LHCN-M2 (cell line): ENCODE measurements around the gene PDSS2. TPM values are rescaled to one million over a fixed set of nuclear protein-coding genes. Genes with fewer than 3 reads are reported as not detected.

ENCODE experiments used
- DNase-seq: peaks from one replicate; pipeline ENCODE4 v3.0.0-alpha.2; 2012; ENCODE audit warnings: low read depth
- total RNA-seq: library from RNA; depleted of rRNA; stranded (reverse); fragments of >200 nt; gene quantifications from 2 replicates; pipeline ENCODE4 v1.2.3, GENCODE V29; 2014

The PDSS2 gene
- total RNA-seq, 1 experiment from 2014 or later, result 11.0 TPM

DNA sequence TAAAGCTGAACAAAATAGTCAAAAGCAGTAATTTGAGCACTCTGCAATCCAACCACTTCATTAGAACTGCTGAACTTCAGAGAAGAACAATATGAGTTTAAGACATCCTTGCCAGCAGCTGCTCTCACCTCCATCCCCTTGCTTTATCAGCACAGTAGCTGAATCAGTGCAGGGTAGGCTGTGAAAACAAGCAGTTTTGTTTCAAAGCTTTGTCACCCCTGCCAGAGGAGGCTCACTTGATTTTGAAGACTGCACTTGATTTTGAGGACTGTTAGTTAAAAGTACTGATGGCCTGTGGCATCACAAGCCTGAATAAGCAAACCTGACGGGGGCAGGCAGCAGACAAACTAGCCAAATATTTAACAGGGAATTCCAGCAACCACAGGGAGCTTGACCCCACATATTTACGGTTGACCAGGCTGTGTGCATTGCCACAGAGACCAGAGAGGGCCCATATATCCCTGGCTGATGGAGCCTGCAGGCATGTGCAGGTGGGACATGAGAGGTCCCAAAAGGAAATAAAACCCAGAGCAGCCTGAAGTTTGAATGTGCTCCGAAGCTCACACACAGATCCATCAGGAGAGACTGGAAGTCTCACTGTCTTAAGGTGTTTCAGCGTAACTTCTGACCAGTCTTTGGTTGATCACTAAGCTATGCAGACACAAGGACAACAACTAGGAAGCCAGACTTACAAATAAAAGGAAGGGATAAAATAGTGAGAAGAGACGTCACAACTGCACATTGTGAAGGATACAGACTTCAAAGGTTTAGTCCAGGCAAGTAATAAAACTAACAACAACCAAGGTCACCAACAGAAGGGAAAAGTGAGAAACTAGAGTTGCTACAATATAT lies 97.4 kb downstream of the PDSS2 start:
- DNase-seq, result peak; percentile 77

DNA sequence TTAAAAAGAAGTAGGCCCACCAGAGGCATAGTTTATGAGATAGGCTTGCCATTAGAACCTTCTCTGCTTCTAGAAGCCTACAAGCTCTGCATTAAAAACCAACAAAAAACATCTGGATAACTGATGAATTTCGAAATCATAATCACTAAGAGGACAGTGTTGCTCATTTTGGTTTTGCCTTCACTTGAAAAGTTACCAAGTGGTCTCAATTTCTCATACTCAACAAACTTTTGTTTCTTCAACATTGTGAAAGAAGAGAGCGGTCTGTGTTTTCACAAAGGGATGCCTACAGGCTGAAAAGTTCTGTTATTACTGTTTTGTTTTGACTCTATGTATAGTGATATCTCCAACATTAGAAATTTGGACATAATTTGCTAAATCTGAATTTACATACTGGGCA lies 98.9 kb downstream of the PDSS2 start:
- DNase-seq, result peak; percentile 18

DNA sequence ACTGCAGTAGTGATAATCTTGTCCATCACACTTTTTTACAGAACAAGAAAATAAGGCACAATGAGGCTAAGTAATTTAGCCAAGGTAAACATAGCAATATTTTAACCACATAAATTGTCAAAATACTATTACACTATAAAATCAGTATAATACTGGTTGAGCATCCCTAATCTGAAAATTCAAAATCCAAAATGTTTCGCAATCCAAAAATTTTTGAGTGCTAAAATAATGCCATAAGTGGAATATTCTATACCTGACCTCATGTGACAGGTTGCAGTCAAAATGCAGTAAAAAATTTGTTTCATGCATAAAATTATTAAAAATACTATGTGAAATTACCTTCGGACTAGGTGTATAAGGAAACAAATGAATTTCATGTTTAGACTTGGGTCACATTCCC lies 101.5 kb downstream of the PDSS2 start:
- no peak for DNase-seq

DNA sequence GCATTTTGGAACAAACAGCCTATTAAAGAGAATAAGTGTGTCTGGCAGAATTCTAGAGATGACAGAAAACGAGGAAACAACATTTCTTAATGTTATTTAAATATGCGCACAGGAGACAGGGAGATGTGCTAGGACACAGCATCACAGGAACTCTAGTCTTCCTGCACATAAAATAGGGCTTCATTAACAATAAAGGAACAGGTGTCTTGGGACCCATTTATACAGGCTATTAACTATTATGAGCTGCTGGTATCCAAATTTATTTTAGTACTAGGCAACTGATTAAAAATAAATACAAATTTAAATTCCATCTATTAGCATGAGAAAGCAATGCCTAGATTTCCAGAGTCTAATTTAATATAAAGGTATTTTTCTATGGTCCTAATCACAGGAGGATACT lies 102.3 kb downstream of the PDSS2 start:
- DNase-seq, result no peak

DNA sequence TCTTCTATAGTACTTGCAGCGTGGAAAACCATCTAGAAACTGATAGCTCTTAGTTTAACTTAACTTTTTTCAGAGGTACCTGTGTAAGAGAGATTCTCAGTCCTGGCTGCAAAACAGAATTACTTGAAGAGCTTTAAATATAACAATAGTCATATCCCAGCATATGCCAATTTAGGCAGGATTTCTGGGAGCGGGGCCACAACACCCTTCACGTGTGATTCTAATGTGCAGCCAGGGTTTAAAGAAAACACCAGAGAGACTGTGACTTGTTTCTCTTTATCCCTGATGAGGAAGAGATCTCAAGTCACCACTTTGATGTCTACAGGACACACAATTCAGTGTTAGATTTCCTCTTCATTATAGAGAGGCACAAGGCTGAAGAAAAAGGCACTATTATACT lies 103.7 kb downstream of the PDSS2 start:
- no peak for DNase-seq

DNA sequence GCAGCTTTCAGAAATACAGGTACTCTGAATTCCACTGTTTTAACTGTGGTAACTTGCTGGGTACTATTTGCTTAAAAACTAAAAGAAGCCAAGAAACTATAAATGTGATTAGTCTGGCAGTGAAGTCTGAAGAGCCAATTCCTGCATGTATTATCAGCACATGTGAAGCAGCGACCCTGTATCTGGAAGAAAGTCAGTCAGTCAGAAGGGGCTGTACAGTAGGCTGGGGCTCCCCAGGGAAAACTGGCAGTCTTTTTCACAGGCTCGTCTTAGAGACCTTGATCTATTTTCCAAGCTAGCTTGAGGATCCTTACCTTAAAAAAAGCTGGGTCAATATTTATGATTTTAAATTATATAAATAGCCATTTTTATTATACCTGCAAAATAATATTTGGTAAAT lies 104.9 kb downstream of the PDSS2 start:
- no peak for DNase-seq

DNA sequence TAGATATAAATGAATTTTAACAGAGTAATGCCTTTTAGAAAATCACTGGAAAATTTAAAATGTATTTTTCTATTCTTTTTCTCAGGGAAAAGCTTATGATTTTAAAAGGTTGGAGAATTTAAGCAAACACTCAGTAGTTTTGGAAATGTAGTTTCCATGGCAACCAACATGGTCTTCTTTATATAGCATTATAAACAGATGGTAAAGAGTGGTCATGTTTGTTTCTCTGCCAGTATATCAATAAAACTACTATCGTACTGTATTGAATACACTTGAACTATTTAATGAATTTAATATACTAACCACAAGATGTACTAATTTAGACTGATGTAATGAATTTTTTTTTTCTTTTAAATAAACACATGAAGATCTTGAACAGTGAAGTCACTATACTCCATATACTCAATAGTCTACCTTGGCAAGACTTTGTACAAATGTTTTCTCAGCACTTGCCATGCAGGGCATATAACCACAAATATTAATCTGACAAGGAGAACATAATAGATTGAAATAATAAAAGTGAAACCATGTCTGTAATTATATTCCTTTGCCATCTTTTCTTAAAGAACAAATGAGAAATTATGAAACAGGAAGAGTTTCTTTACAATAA lies 105.5 kb downstream of the PDSS2 start:
- DNase-seq, result no peak

DNA sequence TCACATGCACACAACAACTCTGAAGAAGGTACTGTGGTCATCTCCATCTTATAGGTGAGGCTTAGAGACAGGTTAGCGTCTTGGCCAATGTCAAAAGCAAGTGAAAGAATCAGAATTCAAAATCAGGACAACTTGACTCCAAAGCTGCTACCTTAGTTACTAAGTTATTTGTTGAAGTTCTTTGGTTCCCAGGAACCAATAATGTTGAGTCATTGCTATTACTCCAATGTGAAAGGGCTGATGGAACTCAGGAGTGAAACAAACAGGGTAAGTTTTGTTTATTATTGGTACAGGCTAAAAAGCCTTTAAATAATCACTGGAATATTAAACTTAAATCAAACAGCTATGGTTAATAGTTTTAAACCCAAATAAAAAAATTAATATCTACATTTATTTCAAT lies 111.1 kb downstream of the PDSS2 start:
- DNase-seq, result no peak

DNA sequence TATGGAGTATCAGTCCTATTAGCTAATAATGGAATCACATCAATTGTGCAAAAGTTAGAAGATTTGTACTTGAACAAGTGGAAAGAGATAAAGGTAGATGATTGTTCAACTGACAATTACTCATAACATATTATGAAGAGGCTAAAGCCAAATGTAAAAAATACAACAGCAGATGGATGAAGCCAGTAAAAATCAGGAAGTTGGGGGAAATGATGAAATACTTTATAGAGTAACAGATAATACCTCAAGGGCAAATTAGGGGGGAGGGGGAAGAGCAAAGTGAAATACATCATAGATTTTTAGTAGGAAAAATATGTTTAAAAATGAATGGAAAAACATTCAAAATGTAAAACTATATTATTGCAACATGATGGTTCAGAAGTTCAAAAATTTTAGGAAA lies 114.0 kb downstream of the PDSS2 start:
- no peak for DNase-seq

DNA sequence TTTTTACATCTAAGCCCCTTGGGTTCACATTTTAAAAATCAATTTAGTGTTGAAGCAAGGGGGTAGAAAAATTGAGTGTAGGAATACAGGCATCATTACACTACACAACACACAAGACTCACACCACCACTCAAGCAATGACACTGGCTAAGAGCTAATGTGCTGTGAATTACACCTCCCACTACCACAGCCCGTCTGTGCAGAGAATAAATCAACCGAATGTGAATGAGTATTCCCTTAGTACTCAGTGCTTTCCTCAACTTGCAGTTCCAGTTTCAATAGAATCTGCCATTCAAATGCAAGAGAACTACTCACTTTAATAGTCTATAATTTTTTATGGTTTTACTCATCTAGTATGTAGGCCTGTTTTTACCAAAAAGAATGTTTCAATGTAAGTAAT lies 114.4 kb downstream of the PDSS2 start:
- DNase-seq, result no peak

DNA sequence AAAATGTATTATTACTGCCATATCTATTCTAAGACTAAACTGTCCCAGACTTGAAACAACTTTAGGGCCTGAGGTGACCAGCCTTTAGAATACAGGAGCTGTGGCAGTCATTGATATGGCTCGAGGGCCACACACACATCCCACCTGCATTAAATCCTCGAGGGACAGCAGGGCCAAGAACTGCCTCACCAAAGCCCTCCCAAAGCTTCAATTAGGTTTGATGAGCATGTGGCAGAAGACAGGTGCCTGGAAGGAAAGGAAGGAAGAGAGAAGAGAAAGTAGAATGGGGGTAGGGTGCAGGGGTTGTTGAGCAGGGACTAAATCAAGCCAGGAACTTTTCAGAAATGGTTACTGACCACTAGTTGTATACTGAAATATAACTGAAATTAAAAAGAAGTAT lies 115.0 kb downstream of the PDSS2 start:
- no peak for DNase-seq

DNA sequence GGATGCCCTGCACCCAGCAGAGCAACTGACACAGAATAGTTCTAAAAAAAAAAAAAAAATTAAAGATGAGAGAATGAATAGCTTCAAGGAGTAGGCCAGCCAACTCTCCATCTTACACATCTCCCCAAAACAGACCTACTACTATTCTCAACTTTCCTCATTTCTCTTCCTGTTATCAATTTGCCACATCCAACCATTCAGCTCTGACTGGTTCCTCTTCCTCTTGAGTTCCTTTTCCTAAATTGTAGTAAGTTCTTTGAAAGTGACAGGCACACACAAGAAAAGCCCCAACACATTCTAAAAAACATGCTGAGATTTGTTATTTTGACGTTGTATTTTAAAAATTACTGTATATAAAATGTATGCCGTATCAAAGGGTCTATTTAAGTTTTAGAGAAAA lies 117.2 kb downstream of the PDSS2 start:
- no peak for DNase-seq

DNA sequence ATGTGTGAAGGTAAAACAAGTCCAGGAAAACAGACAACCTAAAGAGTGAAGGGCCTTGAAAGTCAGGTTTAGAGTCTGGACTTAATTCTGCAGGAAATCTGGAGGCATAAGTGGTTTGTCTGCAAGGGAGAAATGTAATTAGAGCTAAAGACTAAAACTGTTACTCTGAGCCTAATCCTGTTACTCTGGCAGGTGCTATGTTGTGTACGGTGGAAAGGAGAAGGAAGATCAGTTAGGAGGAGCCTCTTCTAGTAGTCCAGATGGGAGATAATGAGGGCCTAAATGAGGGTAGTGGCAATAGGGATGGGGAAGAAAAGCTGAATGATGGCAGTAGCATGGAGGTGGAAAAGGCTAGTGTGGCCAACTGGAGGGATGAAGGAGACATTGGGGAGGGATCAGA lies 118.5 kb downstream of the PDSS2 start:
- DNase-seq, result no peak

DNA sequence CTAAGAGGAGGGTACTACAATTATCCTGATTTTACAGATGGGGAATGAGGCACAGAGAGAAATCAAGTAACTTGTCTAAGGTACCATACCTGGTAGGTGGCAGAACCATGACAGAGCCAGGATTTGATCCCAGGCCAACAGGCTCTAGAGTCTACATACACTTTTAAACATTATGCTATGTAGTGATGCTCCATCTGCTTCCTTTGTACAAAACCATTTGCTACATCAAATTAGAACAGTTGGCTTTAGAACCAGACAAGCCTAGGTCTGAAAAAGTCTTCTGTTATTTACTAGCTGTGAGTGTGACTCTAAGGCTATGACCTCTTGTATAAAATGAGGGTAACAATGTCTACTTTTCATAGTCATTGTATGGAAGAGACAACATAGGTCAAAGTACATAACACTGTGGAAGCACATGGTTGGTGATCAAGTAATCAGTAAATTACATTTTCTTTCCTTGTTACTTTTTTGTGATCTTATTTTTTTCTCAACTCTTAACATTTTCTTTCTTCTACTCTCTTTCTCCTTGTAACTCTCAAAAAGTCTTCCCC lies 122.1 kb downstream of the PDSS2 start:
- DNase-seq, result no peak

DNA sequence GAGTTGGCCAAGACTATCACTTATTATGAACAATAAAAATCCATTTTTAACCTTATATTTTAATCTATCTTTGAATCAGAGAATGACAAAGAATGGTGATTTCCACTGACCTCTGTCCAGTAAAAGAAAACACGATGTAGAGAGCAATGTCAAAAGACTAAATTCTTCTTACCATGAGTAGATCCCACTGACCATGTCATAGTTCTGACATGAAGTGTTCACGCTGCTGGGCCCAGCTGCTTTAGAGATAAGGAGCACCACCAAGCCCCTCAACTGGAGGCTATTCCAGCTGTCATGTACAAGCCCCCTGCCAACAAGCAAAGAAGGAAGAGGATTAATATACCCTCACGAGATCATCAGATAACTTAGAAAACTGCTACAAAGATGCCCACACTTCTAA lies 125.3 kb downstream of the PDSS2 start:
- DNase-seq, result no peak

DNA sequence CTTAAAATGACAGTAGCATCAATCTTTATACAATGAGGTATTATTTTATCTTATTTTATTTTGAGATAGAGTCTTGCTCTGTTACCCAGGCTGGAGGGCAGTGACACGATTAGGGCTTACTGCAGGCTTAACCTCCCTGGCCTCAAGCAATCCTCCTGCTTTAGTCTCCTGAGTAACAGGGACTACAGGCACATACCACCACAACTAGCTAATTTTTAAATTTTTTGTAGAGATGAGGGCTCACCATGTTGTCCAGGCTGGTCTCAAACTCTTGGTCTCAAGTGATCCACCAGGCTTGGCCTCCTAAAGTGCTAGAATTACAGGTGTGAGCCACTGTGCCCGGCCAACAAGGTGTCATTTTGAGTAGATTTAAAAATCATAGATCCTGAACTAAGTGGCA lies 125.9 kb downstream of the PDSS2 start:
- DNase-seq, result no peak

DNA sequence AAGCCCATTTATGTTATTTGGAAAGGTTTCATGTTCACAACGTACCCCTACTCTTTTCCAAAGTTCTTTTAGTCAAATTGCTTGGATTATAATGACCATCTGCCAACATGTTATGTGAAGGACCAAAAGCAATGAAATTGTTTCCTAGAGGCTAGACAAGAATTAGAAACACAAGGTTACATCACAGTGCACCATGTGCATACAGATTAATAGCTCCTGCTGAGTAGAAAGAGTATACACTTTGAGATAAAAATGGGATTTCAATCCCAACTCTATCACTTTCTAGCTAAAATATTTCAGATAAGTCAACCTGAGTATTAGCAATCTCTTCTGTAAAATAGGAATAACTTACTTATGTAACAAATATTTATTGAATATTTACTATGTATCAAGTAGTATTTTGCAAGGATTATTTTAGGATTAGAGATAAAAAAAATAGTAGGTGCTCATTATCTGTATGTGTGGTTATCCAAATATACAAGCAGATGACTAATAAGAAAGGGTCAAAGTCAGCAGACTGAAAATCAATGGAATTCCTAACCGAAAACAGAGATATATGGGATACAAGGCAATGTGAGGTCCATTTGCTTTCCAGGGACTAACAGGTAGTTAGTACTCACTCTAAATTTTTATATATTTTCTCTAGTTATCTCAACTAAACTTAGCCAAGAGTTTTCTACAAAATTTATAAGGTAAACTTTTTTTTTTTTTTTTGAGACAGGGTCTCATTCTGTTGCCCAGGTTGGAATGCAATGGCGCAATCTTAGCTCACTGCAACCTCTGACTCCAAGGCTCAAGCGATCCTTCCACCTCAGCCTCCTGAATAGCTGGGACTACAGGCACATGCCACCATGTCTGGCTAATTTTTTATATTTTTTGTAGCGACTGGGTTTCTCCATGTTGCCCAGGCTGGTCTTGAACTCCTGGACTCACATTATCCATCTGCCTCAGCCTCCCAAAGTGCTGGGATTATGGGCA lies 127.7 kb downstream of the PDSS2 start:
- no peak for DNase-seq

DNA sequence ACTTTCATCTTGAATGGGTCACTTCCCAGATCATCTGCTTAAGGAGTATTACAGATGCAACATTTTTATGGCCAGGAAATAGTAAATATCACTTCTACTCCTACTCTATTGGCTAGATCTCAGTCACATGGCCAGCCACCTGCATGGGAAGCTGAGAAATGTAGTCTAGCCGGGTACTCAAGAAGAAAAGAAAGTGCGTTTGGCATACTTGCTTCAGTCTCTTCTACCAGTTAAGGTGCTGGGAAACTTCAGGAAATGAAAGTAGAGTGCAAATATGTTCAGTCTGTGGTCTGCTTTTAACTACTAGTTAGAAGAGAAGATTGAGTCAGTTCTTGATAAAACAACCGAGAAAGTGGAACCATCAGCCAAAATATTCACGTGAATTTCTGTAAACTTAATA lies 129.2 kb downstream of the PDSS2 start:
- no peak for DNase-seq

DNA sequence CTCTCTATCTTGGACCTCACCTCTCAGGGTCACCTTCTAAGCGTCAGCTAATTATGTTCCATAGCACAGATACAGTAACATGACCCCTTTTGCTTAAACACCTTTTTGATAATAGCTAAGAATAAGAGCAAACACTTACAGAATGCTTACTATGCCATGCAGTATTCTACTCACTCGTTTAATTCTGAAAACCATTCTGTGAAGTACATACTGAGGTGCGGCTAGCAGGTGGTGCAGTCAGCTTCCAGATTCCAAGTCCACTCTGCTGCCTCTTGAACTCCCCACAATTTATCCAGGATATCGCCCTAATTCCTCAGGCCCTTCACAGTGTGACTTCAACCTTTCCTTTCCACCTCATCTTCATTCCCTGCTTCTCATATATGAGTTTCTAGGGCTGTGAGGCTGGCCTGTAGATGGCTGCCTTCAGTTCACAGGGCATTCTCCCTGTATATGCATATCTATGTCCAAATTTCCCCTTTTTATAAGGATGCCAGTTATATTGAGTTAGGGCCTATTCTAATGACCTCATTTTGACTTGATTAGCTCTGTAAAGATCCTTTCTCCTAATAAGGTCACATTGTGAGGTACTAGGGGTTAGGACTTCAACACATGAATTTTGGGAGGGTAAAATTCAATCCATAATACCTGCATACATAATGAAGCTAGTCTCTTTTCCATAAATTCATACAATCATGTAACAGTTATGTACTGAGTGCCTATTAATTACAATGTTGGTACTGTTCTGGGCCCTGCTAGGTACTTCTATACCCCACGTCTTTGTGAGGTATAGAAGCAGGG lies 130.1 kb downstream of the PDSS2 start:
- DNase-seq, result no peak

DNA sequence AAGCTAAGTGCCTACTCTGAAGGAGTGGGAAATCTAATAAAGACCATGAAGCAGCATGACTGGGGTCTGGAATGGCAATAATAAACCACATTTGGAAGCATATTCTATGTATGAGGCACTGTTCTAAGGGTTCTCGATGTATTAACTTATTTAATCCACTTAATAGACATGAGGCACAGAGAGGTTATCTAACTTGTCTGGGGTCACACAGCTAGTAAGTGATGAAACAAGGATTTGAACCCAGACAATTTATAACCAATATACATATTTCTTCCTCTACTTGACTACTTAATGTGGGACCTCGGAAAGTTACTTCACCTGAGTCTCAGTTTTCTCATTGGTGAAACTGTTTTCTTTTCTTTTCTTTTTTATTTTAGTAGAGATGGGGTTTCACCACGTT lies 131.3 kb downstream of the PDSS2 start:
- no peak for DNase-seq

DNA sequence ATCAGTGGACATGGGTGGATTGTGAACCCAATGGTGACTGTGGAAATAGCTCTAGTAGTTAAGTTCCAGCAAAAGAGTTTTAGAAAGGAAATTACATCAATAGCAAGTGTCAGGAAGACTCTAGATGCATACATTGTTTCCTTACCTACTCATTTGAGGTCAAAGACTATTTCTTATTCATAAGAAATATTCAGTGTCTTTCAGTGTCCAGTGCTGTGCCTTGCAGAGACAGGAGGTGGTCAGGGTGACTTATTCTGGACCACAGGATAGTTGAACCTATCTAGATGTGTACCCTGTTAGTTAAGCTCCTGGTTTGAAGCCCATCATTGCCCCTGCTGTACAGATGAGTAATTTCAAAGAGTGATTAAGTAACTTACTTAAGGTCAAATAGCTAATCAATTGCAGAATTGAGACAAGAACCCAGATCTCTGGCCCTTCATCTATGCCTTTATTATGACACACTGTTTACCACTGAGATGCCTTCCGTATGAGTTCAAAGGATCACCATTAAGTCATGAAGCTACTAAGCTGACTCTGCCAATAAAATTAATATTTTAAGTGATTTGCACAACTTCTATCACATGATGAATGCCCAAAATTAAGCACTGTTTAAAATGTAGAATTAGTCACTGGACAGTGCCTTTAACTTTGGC lies 136.1 kb downstream of the PDSS2 start:
- peak; percentile 17 for DNase-seq
